Endodermal cell (in vitro differentiated cells): ENCODE data around the gene SUSD3. TPM values are rescaled to one million over a fixed set of nuclear protein-coding genes. Genes with fewer than 3 reads are reported as not detected.
A peak's percentile ranks its signal among the peaks of the same experiment; 100 is the strongest.

Experiments used
- DNase-seq: peaks from one replicate; pipeline ENCODE4 v3.0.0-alpha.2; 2017
- H3K27ac ChIP-seq: 2 replicates; pipeline ENCODE4 v1.5.1; 2013; ENCODE audit warnings: mild to moderate bottlenecking, low read depth, low read length, moderate library complexity
- H3K27me3 ChIP-seq: 2 replicates; pipeline ENCODE4 v1.6.1; 2013; ENCODE audit warnings: mild to moderate bottlenecking, low read length, moderate library complexity; ENCODE audit not compliant: insufficient read depth, control insufficient read depth, poor library complexity, severe bottlenecking
- H3K36me3 ChIP-seq: 2 replicates; pipeline ENCODE4 v1.7.0; 2013; ENCODE audit warnings: mild to moderate bottlenecking, low read length, moderate library complexity; ENCODE audit not compliant: control insufficient read depth, insufficient read depth
- H3K4me1 ChIP-seq: one replicate; pipeline ENCODE4 v1.7.0; 2013; ENCODE audit warnings: low read length; ENCODE audit not compliant: control insufficient read depth, insufficient read depth
- H3K4me3 ChIP-seq: 2 replicates; pipeline ENCODE4 v1.5.1; 2013; ENCODE audit warnings: mild to moderate bottlenecking, low read length, moderate library complexity
- H3K9ac ChIP-seq: 2 replicates; pipeline ENCODE4 v1.6.1; 2013; ENCODE audit warnings: mild to moderate bottlenecking, low read length, moderate library complexity; ENCODE audit not compliant: poor library complexity, severe bottlenecking; ENCODE audit errors: extremely low read depth
- H3K9me3 ChIP-seq: 2 replicates; pipeline ENCODE4 v1.6.1; 2013; ENCODE audit warnings: mild to moderate bottlenecking, low read length, moderate library complexity; ENCODE audit not compliant: control insufficient read depth
- H3K27ac Mint-ChIP-seq: 2 replicates; pipeline ENCODE4 v1.8.0; 2020; ENCODE audit warnings: mixed read lengths
- H3K27me3 Mint-ChIP-seq: 2 replicates; pipeline ENCODE4 v1.8.0; 2021; ENCODE audit warnings: mild to moderate bottlenecking, mixed read lengths; ENCODE audit not compliant: insufficient read depth
- H3K36me3 Mint-ChIP-seq: 2 replicates; pipeline ENCODE4 v1.8.0; 2020; ENCODE audit warnings: low read depth, mixed read lengths
- H3K4me1 Mint-ChIP-seq: 2 replicates; pipeline ENCODE4 v1.8.0; 2020; ENCODE audit warnings: mixed read lengths
- H3K4me3 Mint-ChIP-seq: 2 replicates; pipeline ENCODE4 v1.8.0; 2020; ENCODE audit warnings: mild to moderate bottlenecking, moderate library complexity, mixed read lengths
- H3K9me3 Mint-ChIP-seq: 2 replicates; pipeline ENCODE4 v1.8.0; 2020; ENCODE audit warnings: mild to moderate bottlenecking, mixed read lengths
- CTCF ChIP-seq: fragments of 200-600 bp; sonication (generic); conservative IDR thresholded peaks from 2 replicates; pipeline ENCODE4 v1.5.0; 2021; ENCODE audit warnings: antibody characterized with exemption, mild to moderate bottlenecking
- WGBS, 2 experiments: methylation state at CpG; one replicate each; pipeline versions ENCODE4 v1.1.5 to v1.1.7; 2013; ENCODE audit warnings: missing lambda C conversion rate in 2 of 2, mixed read lengths in 1 of 2; ENCODE audit not compliant: insufficient coverage in 1 of 2, insufficient read length in 1 of 2; 5-methylcytosine and 5-hydroxymethylcytosine counted together
- total RNA-seq, 2 donors: library from RNA; stranded (reverse); fragmentation: NEBNext Ultra II Directional in 1 of 2; extraction: Animal tissue kit (Norgen Biotek cat#: 25700) in 1 of 2; gene quantifications; 2 replicates in 1 of 2; 3 replicates in 1 of 2; pipeline ENCODE4 v1.2.1, GENCODE V29; 2021

The SUSD3 gene
- total RNA-seq, 2 donors from 2014 or later, result 5.1 to 5.9 TPM

GRCh38 chr9:93129691-93130500, 71.4 kb downstream of the SUSD3 start:
- no peak overlapping the region for H3K27ac Mint-ChIP-seq
- H3K36me3 ChIP-seq, result no peaks in the 10 kb centered on the region
- 87 to 95% methylated on average over 6 to 11 of the region's 11 CpGs for WGBS, 2 experiments
- no peak overlapping the region for H3K9ac ChIP-seq
- H3K27me3 Mint-ChIP-seq, result peaks cover 4% of the 10 kb centered on the region
- no peak overlapping the region for H3K4me3 ChIP-seq
- no peak overlapping the region for H3K4me3 Mint-ChIP-seq
- H3K4me1 Mint-ChIP-seq, result peaks cover 15% of the 10 kb centered on the region
- H3K9me3 Mint-ChIP-seq, result no peaks in the 10 kb centered on the region
- no peak overlapping the region for H3K27ac ChIP-seq
- DNase-seq, result peak; percentile 37
- H3K9me3 ChIP-seq, result no peaks in the 10 kb centered on the region
- H3K27me3 ChIP-seq, result peaks cover 3% of the 10 kb centered on the region
- peaks cover 8% of the 10 kb centered on the region for H3K4me1 ChIP-seq
- TF ChIP-seq CTCF, result no peak
- peaks cover 10% of the 10 kb centered on the region for H3K36me3 Mint-ChIP-seq

GRCh38 chr9:93130861-93131481, 72.5 kb downstream of the SUSD3 start:
- no peak overlapping the region for H3K27ac ChIP-seq
- no peaks in the 10 kb centered on the region for H3K36me3 ChIP-seq
- Mint-ChIP-seq H3K4me1 (peaks cover 15% of the 10 kb centered on the region), H3K27me3 (peaks cover 15% of the 10 kb centered on the region), H3K4me3 (no peak overlapping the region), H3K36me3 (peaks cover 4% of the 10 kb centered on the region), H3K9me3 (no peaks in the 10 kb centered on the region), H3K27ac (no peak overlapping the region)
- peaks cover 10% of the 10 kb centered on the region for H3K27me3 ChIP-seq
- H3K9me3 ChIP-seq, result no peaks in the 10 kb centered on the region
- no peak for DNase-seq
- no peak overlapping the region for H3K9ac ChIP-seq
- 91 to 94% methylated on average over 11 to 15 of the region's 15 CpGs for WGBS, 2 experiments
- H3K4me3 ChIP-seq, result no peak overlapping the region
- no peak for TF ChIP-seq CTCF
- H3K4me1 ChIP-seq, result peaks cover 8% of the 10 kb centered on the region

- 95 to 96% methylated on average over 6 to 13 of the region's 13 CpGs for WGBS, 2 experiments
- no peak overlapping the region for H3K27ac ChIP-seq
Observed at GRCh38 chr9:93131599-93132286, 73.2 kb downstream of the SUSD3 start.

More at GRCh38 chr9:93131599-93132286, 73.2 kb downstream of the SUSD3 start:
- H3K27me3 Mint-ChIP-seq, result peaks cover 19% of the 10 kb centered on the region
- Histone ChIP-seq H3K27me3 (peaks cover 10% of the 10 kb centered on the region), H3K9ac (no peak overlapping the region), H3K4me1 (peaks cover 8% of the 10 kb centered on the region), H3K4me3 (no peak overlapping the region), H3K36me3 (no peaks in the 10 kb centered on the region), H3K9me3 (no peaks in the 10 kb centered on the region)
- H3K4me1 Mint-ChIP-seq, result peaks cover 15% of the 10 kb centered on the region
- no peak overlapping the region for H3K4me3 Mint-ChIP-seq
- no peak for DNase-seq
- no peak overlapping the region for H3K27ac Mint-ChIP-seq
- no peak for TF ChIP-seq CTCF
- H3K9me3 Mint-ChIP-seq, result no peaks in the 10 kb centered on the region
- H3K36me3 Mint-ChIP-seq, result no peaks in the 10 kb centered on the region
